ENCODE data around the gene SUGCT. TPM values are rescaled to one million over a fixed set of nuclear protein-coding genes. Genes with fewer than 3 reads are reported as not detected.

SUGCT gene
- total RNA-seq, 1 donor: 6.7 TPM

- TF ChIP-seq CTCF (IDR thresholded peaks at IDR 0.05; ENCODE audit: insufficient read depth, low read length): no peak
- no peak overlapping the region for H3K4me3 ChIP-seq (ENCODE audit: low read depth, low read length)
- DNase-seq (ENCODE audit: low read depth): peak; percentile 53
Measured at GRCh38 chr7:40720416-40720815, 585.6 kb downstream of the SUGCT start.

DNA sequence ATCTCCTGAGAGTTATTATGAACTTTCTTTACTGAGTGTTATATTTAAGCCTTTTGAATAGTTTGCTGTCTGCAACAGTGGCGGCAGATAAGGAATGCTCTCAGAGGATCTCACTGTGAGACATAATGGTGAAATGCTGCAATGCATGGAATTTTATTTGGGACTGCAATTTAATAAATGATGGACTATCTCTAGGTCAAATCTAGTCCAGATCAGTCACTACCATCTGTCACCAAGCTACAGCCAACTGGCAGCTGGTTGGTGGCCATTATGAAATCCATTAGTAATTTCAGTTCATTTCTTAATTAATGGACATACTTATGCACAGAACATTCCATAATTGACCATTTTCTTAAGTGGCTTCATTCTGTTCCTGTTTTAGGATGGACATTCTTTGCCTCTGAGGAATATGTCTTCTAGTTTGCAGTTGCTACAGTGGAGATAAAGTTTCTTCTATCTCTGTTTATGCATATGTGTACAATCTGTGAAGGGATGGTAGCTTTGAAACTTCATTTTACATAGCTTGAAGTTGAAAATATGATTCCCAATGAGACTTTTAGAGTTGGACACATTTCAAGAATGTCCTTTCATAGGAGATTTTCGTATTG lies 586.6 kb downstream of the SUGCT start:
- peak; percentile 50 for DNase-seq (ENCODE audit: low read depth)
- TF ChIP-seq CTCF (IDR thresholded peaks at IDR 0.05; ENCODE audit: insufficient read depth, low read length): no peak
- H3K4me3 ChIP-seq (ENCODE audit: low read depth, low read length): no peak overlapping the region

GRCh38 chr7:40722242-40722641 lies 587.4 kb downstream of the SUGCT start:
- DNase-seq (ENCODE audit: low read depth): no peak

DNA sequence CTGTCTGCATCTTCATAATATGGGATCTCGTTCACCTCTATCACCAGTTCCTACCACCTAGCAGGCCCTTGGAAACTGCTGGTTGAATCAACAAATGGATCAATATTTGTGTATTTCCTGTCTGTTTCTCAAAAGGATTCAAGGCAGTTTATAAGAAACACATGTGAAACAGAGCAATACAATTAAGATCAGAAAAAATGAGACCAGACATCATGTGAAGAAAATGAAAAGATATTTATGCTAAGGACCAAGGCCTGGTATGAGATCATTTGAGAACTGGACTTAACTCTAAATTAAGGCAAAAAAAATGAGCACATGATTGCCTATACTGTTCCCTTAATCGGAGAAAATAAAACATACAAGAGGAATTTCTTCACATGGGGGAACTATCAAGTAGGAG lies 589.0 kb downstream of the SUGCT start:
- no peak overlapping the region for H3K4me3 ChIP-seq (ENCODE audit: low read depth, low read length)
- no peak for DNase-seq (ENCODE audit: low read depth)
- no peak for TF ChIP-seq CTCF (IDR thresholded peaks at IDR 0.05; ENCODE audit: insufficient read depth, low read length)

More at GRCh38 chr7:40722242-40722641, 587.4 kb downstream of the SUGCT start:
- no peak overlapping the region for H3K4me3 ChIP-seq (ENCODE audit: low read depth, low read length)
- no peak for TF ChIP-seq CTCF (IDR thresholded peaks at IDR 0.05; ENCODE audit: insufficient read depth, low read length)

GRCh38 chr7:40726559-40726958 lies 591.8 kb downstream of the SUGCT start:
- no peak for DNase-seq (ENCODE audit: low read depth)
- no peak overlapping the region for H3K4me3 ChIP-seq (ENCODE audit: low read depth, low read length)
- no peak for TF ChIP-seq CTCF (IDR thresholded peaks at IDR 0.05; ENCODE audit: insufficient read depth, low read length)

- DNase-seq (ENCODE audit: low read depth): peak; percentile 42
- no peak for TF ChIP-seq CTCF (IDR thresholded peaks at IDR 0.05; ENCODE audit: insufficient read depth, low read length)
- no peak overlapping the region for H3K4me3 ChIP-seq (ENCODE audit: low read depth, low read length)
Measured at GRCh38 chr7:40733114-40733513, 598.3 kb downstream of the SUGCT start.

DNA sequence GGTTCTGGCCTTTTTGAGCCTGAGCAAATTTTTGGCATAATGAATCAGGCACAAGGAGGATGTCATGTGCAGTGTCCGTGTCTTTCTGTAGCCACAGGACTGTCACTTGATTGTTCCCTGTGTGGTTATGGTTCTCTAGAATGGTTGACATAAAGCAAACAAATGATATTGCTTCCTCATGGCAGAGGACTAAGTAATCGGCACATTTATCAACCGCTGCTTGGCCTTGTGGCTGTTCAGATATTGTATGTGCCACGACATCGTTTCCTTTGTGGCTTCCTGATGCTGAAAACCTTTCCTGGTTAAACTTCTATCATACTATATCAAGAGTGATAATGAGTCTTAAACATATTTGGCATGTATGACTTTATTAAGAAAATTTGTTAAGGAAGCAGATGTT lies 598.8 kb downstream of the SUGCT start:
- DNase-seq (ENCODE audit: low read depth): peak; percentile 8
- H3K4me3 ChIP-seq (ENCODE audit: low read depth, low read length): no peak overlapping the region
- no peak for TF ChIP-seq CTCF (IDR thresholded peaks at IDR 0.05; ENCODE audit: insufficient read depth, low read length)
